Trophoblast cell (in vitro differentiated cells and primary cell): ENCODE results near the gene TRIM67.

Source experiments
- DNase-seq, 2 donors: peaks; one replicate each; pipeline ENCODE4 v3.0.0-alpha.2; 2016
- H2AFZ ChIP-seq: 2 replicates; pipeline ENCODE4 v1.6.1; 2013; ENCODE audit warnings: low read length, moderate library complexity, mild to moderate bottlenecking; ENCODE audit not compliant: insufficient read depth, poor library complexity
- H2AK5ac ChIP-seq: 2 replicates; pipeline ENCODE4 v1.6.1; 2013; ENCODE audit warnings: mild to moderate bottlenecking, low read length
- H2BK120ac ChIP-seq: 2 replicates; pipeline ENCODE4 v1.6.1; 2013; ENCODE audit warnings: low read length, mild to moderate bottlenecking, moderate library complexity; ENCODE audit not compliant: insufficient read depth, poor library complexity
- H2BK12ac ChIP-seq: 2 replicates; pipeline ENCODE4 v1.6.1; 2013; ENCODE audit warnings: mild to moderate bottlenecking, low read length, moderate library complexity
- H2BK5ac ChIP-seq: 2 replicates; pipeline ENCODE4 v1.6.1; 2013; ENCODE audit warnings: low read length, low read depth, moderate library complexity, mild to moderate bottlenecking; ENCODE audit not compliant: poor library complexity
- H3K14ac ChIP-seq: 2 replicates; pipeline ENCODE4 v1.6.1; 2013; ENCODE audit warnings: mild to moderate bottlenecking, low read length
- H3K18ac ChIP-seq: 2 replicates; pipeline ENCODE4 v1.6.1; 2013; ENCODE audit warnings: mild to moderate bottlenecking, low read length
- H3K23ac ChIP-seq: 2 replicates; pipeline ENCODE4 v1.6.1; 2013; ENCODE audit warnings: low read length
- H3K27ac ChIP-seq: 2 replicates; pipeline ENCODE4 v1.5.1; 2013; ENCODE audit warnings: low read depth, mild to moderate bottlenecking, inconsistent platforms, low read length, moderate library complexity
- H3K27me3 ChIP-seq: 2 replicates; pipeline ENCODE4 v1.6.1; 2013; ENCODE audit warnings: inconsistent platforms, mild to moderate bottlenecking, low read length, moderate library complexity; ENCODE audit not compliant: insufficient read depth
- H3K36me3 ChIP-seq, 2 experiments: 1 replicate in 1 of 2; 2 replicates in 1 of 2; pipeline ENCODE4 v1.6.1; 2013; ENCODE audit warnings: low read length in 2 of 2, mild to moderate bottlenecking in 2 of 2, moderate library complexity in 1 of 2; ENCODE audit not compliant: insufficient read depth in 2 of 2, control insufficient read depth in 1 of 2
- H3K4ac ChIP-seq: 2 replicates; pipeline ENCODE4 v1.6.1; 2013; ENCODE audit warnings: low read depth, mild to moderate bottlenecking, low read length, moderate library complexity
- H3K4me1 ChIP-seq, 2 experiments: 1 replicate in 1 of 2; 2 replicates in 1 of 2; pipeline ENCODE4 v1.6.1; 2013; ENCODE audit warnings: low read length in 2 of 2, mild to moderate bottlenecking in 2 of 2, moderate library complexity in 1 of 2; ENCODE audit not compliant: insufficient read depth in 2 of 2, control insufficient read depth in 1 of 2
- H3K4me2 ChIP-seq: 2 replicates; pipeline ENCODE4 v1.6.1; 2013; ENCODE audit warnings: inconsistent platforms, mild to moderate bottlenecking, low read length, moderate library complexity
- H3K4me3 ChIP-seq: 2 replicates; pipeline ENCODE4 v1.5.1; 2013; ENCODE audit warnings: mild to moderate bottlenecking, low read depth, low read length, inconsistent platforms
- H3K79me1 ChIP-seq: one replicate; pipeline ENCODE4 v1.6.1; 2013; ENCODE audit warnings: low read length
- H3K79me2 ChIP-seq: 2 replicates; pipeline ENCODE4 v1.6.1; 2013; ENCODE audit warnings: low read length, mild to moderate bottlenecking; ENCODE audit not compliant: control insufficient read depth, insufficient read depth, poor library complexity
- H3K9ac ChIP-seq: 2 replicates; pipeline ENCODE4 v1.6.1; 2013; ENCODE audit warnings: mild to moderate bottlenecking, low read length
- H3K9me3 ChIP-seq: 2 replicates; pipeline ENCODE4 v1.6.1; 2013; ENCODE audit warnings: low read depth, mild to moderate bottlenecking, control low read depth, inconsistent platforms, low read length; ENCODE audit not compliant: insufficient read depth
- H4K12ac ChIP-seq: 2 replicates; pipeline ENCODE4 v1.6.1; 2013; ENCODE audit warnings: low read depth, mild to moderate bottlenecking, low read length, moderate library complexity
- H4K8ac ChIP-seq: 2 replicates; pipeline ENCODE4 v1.6.1; 2013; ENCODE audit warnings: low read depth, mild to moderate bottlenecking, low read length, moderate library complexity
- H4K91ac ChIP-seq: one replicate; pipeline ENCODE4 v1.6.1; 2013; ENCODE audit warnings: low read depth, mild to moderate bottlenecking, low read length, moderate library complexity
- WGBS: extraction: QIAGEN DNeasy Blood & Tissue Kit; methylation state at CpG from one replicate; pipeline ENCODE4 v1.1.7; 2013; ENCODE audit warnings: missing lambda C conversion rate; ENCODE audit not compliant: insufficient read length, insufficient coverage; ENCODE audit errors: extremely low coverage; 5-methylcytosine and 5-hydroxymethylcytosine counted together

The TRIM67 gene

GRCh38 chr1:231248778-231249177, 86.9 kb downstream of the TRIM67 start:
- H2BK120ac ChIP-seq: no peak overlapping the region
- H3K27me3 ChIP-seq: no peaks in the 10 kb centered on the region
- no peak overlapping the region for H3K23ac ChIP-seq
- no peak overlapping the region for H3K9ac ChIP-seq
- H3K4me2 ChIP-seq: no peak overlapping the region
- WGBS: no CpG with 5 or more reads among the region's 1 CpG
- no peaks in the 10 kb centered on the region for H3K79me2 ChIP-seq
- H3K9me3 ChIP-seq: no peaks in the 10 kb centered on the region
- H2BK5ac ChIP-seq: no peak overlapping the region
- H3K4ac ChIP-seq: no peak overlapping the region
- no peak overlapping the region for H3K27ac ChIP-seq
- H2AFZ ChIP-seq: no peak overlapping the region
- peaks cover 0 to 2% of the 10 kb centered on the region in 2 experiments for H3K36me3 ChIP-seq
- no peak overlapping the region for H4K12ac ChIP-seq
- H4K8ac ChIP-seq: no peak overlapping the region
- no peak overlapping the region for H3K18ac ChIP-seq
- no peak overlapping the region for H2AK5ac ChIP-seq
- H4K91ac ChIP-seq: no peak overlapping the region
- H3K4me1 ChIP-seq: no peaks in the 10 kb centered on the region
- H3K79me1 ChIP-seq: no peaks in the 10 kb centered on the region
- DNase-seq: no peak
- no peak overlapping the region for H3K14ac ChIP-seq
- H3K4me3 ChIP-seq: no peak overlapping the region
- no peak overlapping the region for H2BK12ac ChIP-seq

- Histone ChIP-seq H3K23ac (no peak overlapping the region), H3K79me2 (no peaks in the 10 kb centered on the region), H4K12ac (no peak overlapping the region), H3K79me1 (no peaks in the 10 kb centered on the region), H3K4me2 (no peak overlapping the region), H3K4me3 (no peak overlapping the region), H3K36me3 (peaks cover 2 to 6% of the 10 kb centered on the region in 2 experiments), H3K9me3 (no peaks in the 10 kb centered on the region), H2BK12ac (no peak overlapping the region), H4K91ac (no peak overlapping the region), H4K8ac (no peak overlapping the region), H2AFZ (no peak overlapping the region), H2BK5ac (no peak overlapping the region), H3K27ac (no peak overlapping the region), H2AK5ac (no peak overlapping the region), H3K14ac (no peak overlapping the region), H3K4me1 (no peaks in the 10 kb centered on the region), H3K18ac (no peak overlapping the region), H2BK120ac (no peak overlapping the region), H3K4ac (no peak overlapping the region), H3K9ac (no peak overlapping the region), H3K27me3 (no peaks in the 10 kb centered on the region)
- no CpG with 5 or more reads among the region's 3 CpGs for WGBS
- DNase-seq: peak; percentile 94 to 96
Observed at GRCh38 chr1:231252336-231252735, 90.5 kb downstream of the TRIM67 start.

DNA sequence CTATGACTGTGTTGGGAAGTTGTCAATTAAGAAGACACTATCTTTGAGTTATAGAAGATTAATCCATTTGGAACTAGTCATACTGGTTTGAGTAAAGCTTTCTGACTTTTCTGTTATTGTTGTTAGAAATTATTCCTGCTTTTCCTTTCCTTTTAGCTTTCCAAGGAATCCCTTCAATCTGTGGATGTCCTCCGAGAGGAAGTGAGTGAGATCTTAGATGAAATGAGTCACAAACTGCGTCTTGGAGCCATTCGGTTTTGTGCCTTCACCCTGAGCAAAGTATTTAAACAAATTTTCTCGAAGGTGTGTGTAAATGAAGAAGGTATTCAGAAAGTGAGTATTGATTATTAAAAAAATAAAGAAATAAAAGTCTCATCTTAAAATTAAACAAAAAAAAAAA, 98.5 kb downstream of the TRIM67 start:
- Histone ChIP-seq H2AK5ac (no peak overlapping the region), H2AFZ (no peak overlapping the region), H3K27me3 (no peaks in the 10 kb centered on the region), H3K18ac (no peak overlapping the region), H3K14ac (no peak overlapping the region), H3K23ac (no peak overlapping the region), H3K4ac (no peak overlapping the region), H4K8ac (no peak overlapping the region), H3K4me2 (no peak overlapping the region), H3K9me3 (peaks cover 1% of the 10 kb centered on the region), H2BK5ac (no peak overlapping the region), H2BK120ac (no peak overlapping the region), H2BK12ac (no peak overlapping the region), H4K12ac (no peak overlapping the region), H3K79me2 (no peaks in the 10 kb centered on the region), H3K79me1 (no peaks in the 10 kb centered on the region), H3K4me1 (no peaks in the 10 kb centered on the region), H3K27ac (no peak overlapping the region), H3K36me3 (peaks cover 2 to 8% of the 10 kb centered on the region in 2 experiments), H4K91ac (no peak overlapping the region), H3K9ac (no peak overlapping the region), H3K4me3 (no peak overlapping the region)
- no peak for DNase-seq
- WGBS: no CpG with 5 or more reads among the region's 4 CpGs

GRCh38 chr1:231264642-231265041, 102.8 kb downstream of the TRIM67 start:
- H3K4me3 ChIP-seq: no peak overlapping the region

More at GRCh38 chr1:231264642-231265041, 102.8 kb downstream of the TRIM67 start:
- Histone ChIP-seq H4K91ac (no peak overlapping the region), H3K23ac (no peak overlapping the region), H4K8ac (no peak overlapping the region), H3K4ac (no peak overlapping the region), H3K79me1 (no peaks in the 10 kb centered on the region), H3K4me1 (no peaks in the 10 kb centered on the region), H3K79me2 (no peaks in the 10 kb centered on the region), H4K12ac (no peak overlapping the region), H2AK5ac (no peak overlapping the region), H3K27me3 (no peaks in the 10 kb centered on the region), H3K9me3 (no peaks in the 10 kb centered on the region), H2AFZ (no peak overlapping the region), H3K9ac (no peak overlapping the region), H2BK12ac (no peak overlapping the region), H3K27ac (no peak overlapping the region), H3K14ac (no peak overlapping the region), H2BK120ac (no peak overlapping the region), H3K18ac (no peak overlapping the region), H3K4me2 (no peak overlapping the region), H2BK5ac (no peak overlapping the region), H3K36me3 (peaks cover 10 to 18% of the 10 kb centered on the region in 2 experiments)
- DNase-seq: peak; percentile 5 to 29
- WGBS: no CpG with 5 or more reads among the region's 1 CpG
